Loucy (cell line): ENCODE data around the gene IMPG2.

ENCODE experiments used
- H2AFZ ChIP-seq: fragments of 200-600 bp; sonication (generic); 2 replicates; pipeline ENCODE4 v1.6.0; 2016; ENCODE audit warnings: antibody characterized with exemption, mild to moderate bottlenecking, low read length, moderate library complexity
- H3F3A ChIP-seq: fragments of 200-600 bp; 2 replicates; pipeline ENCODE4 v1.6.0; 2016; ENCODE audit warnings: antibody characterized with exemption, low read depth, mild to moderate bottlenecking
- H3K27me3 ChIP-seq: fragments of 200-600 bp; sonication (generic); 2 replicates; pipeline ENCODE4 v1.6.1; 2014; ENCODE audit warnings: low read length, mild to moderate bottlenecking; ENCODE audit not compliant: insufficient read depth, poor library complexity, severe bottlenecking
- H3K36me3 ChIP-seq: fragments of 200-600 bp; sonication (generic); 2 replicates; pipeline ENCODE4 v1.6.1; 2016; ENCODE audit warnings: low read length; ENCODE audit not compliant: insufficient read depth
- H3K4me1 ChIP-seq: fragments of 200-600 bp; sonication (generic); 2 replicates; pipeline ENCODE4 v1.5.1; 2014; ENCODE audit warnings: low read length, mild to moderate bottlenecking; ENCODE audit not compliant: insufficient read depth, poor library complexity, severe bottlenecking
- H3K4me2 ChIP-seq: fragments of 200-600 bp; sonication (generic); 2 replicates; pipeline ENCODE4 v1.6.0; 2014; ENCODE audit warnings: antibody characterized with exemption, low read length, low read depth, mild to moderate bottlenecking; ENCODE audit not compliant: poor library complexity, severe bottlenecking
- H3K4me3 ChIP-seq: fragments of 200-600 bp; sonication (generic); 2 replicates; pipeline ENCODE4 v1.5.1; 2014; ENCODE audit warnings: low read length, mild to moderate bottlenecking, mixed read lengths; ENCODE audit not compliant: poor library complexity, severe bottlenecking
- H3K79me2 ChIP-seq: fragments of 200-600 bp; sonication (generic); 2 replicates; pipeline ENCODE4 v1.6.1; 2014; ENCODE audit warnings: low read length; ENCODE audit not compliant: insufficient read depth
- H3K9ac ChIP-seq: fragments of 200-600 bp; sonication (generic); 2 replicates; pipeline ENCODE4 v1.6.0; 2014; ENCODE audit warnings: mild to moderate bottlenecking, low read depth, low read length, moderate library complexity; ENCODE audit not compliant: poor library complexity, severe bottlenecking
- H3K9me2 ChIP-seq: fragments of 200-600 bp; sonication (generic); replicated peaks from 2 replicates; pipeline ENCODE4 v1.6.1; 2016; ENCODE audit warnings: low read depth, low read length, mixed read lengths
- H3K9me3 ChIP-seq: fragments of 200-600 bp; sonication (generic); 2 replicates; pipeline ENCODE4 v1.6.1; 2014; ENCODE audit warnings: mild to moderate bottlenecking, antibody characterized with exemption, low read length, low read depth; ENCODE audit not compliant: insufficient read depth
- H4K20me1 ChIP-seq: fragments of 200-600 bp; sonication (generic); 2 replicates; pipeline ENCODE4 v1.6.0; 2014; ENCODE audit warnings: antibody characterized with exemption, low read length, mild to moderate bottlenecking; ENCODE audit not compliant: insufficient read depth, poor library complexity, severe bottlenecking
- EZH2phosphoT487 ChIP-seq: fragments of 200-600 bp; IDR thresholded peaks from 2 replicates; pipeline ENCODE4 v1.6.1; 2018; ENCODE audit warnings: antibody characterized with exemption, mild to moderate bottlenecking, moderate library complexity, borderline replicate concordance
- TF ChIP-seq, protein P1 (sequence below): fragments of 200-600 bp; sonication (generic); conservative IDR thresholded peaks from 2 replicates; pipeline ENCODE4 v1.5.1; 2014; ENCODE audit warnings: mild to moderate bottlenecking, antibody characterized with exemption, low read length

IMPG2 gene

DNA sequence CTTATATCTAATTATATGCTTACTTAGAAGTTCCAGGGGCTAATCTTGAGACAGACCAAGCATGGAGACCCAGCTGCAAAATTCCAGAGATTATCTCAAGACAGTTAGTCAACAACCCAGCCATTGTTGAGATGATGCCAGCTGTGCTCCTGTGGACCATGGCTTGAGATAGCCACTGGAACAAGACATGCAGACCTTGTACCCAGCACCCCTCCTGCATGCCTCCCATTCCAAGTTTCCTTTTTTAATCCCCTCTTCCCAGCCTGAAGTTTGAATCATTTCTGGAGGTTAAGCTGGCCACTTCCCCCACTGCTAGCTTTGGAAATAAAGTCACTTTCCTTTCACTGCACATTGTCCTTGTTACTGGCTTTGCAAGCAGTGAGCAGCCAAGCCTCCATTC, 53.8 kb downstream of the IMPG2 start:
- H3F3A ChIP-seq: no peaks in the 10 kb centered on the region
- no peak for TF ChIP-seq EZH2phosphoT487
- TF ChIP-seq, protein P1, sequence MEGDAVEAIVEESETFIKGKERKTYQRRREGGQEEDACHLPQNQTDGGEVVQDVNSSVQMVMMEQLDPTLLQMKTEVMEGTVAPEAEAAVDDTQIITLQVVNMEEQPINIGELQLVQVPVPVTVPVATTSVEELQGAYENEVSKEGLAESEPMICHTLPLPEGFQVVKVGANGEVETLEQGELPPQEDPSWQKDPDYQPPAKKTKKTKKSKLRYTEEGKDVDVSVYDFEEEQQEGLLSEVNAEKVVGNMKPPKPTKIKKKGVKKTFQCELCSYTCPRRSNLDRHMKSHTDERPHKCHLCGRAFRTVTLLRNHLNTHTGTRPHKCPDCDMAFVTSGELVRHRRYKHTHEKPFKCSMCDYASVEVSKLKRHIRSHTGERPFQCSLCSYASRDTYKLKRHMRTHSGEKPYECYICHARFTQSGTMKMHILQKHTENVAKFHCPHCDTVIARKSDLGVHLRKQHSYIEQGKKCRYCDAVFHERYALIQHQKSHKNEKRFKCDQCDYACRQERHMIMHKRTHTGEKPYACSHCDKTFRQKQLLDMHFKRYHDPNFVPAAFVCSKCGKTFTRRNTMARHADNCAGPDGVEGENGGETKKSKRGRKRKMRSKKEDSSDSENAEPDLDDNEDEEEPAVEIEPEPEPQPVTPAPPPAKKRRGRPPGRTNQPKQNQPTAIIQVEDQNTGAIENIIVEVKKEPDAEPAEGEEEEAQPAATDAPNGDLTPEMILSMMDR: no peak
- H3K4me1 ChIP-seq: no peaks in the 10 kb centered on the region
- H3K4me3 ChIP-seq: no peak overlapping the region
- H3K36me3 ChIP-seq: no peaks in the 10 kb centered on the region
- no peaks in the 10 kb centered on the region for H3K79me2 ChIP-seq
- no peak overlapping the region for H3K9ac ChIP-seq
- H3K9me3 ChIP-seq: no peaks in the 10 kb centered on the region
- no peaks in the 10 kb centered on the region for H3K27me3 ChIP-seq
- no peaks in the 10 kb centered on the region for H4K20me1 ChIP-seq
- no peaks in the 10 kb centered on the region for H3K9me2 ChIP-seq
- H3K4me2 ChIP-seq: no peak overlapping the region
- no peak overlapping the region for H2AFZ ChIP-seq

GRCh38 chr3:101266071-101266470, 54.3 kb downstream of the IMPG2 start:
- Histone ChIP-seq H3K36me3 (no peaks in the 10 kb centered on the region), H2AFZ (no peak overlapping the region), H3K9me3 (no peaks in the 10 kb centered on the region), H3K9me2 (no peaks in the 10 kb centered on the region), H3F3A (no peaks in the 10 kb centered on the region), H3K79me2 (no peaks in the 10 kb centered on the region), H3K27me3 (no peaks in the 10 kb centered on the region), H4K20me1 (no peaks in the 10 kb centered on the region), H3K4me3 (no peak overlapping the region), H3K9ac (no peak overlapping the region), H3K4me2 (no peak overlapping the region), H3K4me1 (no peaks in the 10 kb centered on the region)
- TF ChIP-seq, protein P1: no peak
- TF ChIP-seq EZH2phosphoT487: no peak

- Histone ChIP-seq H3K4me3 (no peak overlapping the region), H3K4me1 (peaks cover 4% of the 10 kb centered on the region), H3K9me3 (no peaks in the 10 kb centered on the region), H2AFZ (no peak overlapping the region), H3K36me3 (no peaks in the 10 kb centered on the region), H3K9ac (no peak overlapping the region), H3F3A (no peaks in the 10 kb centered on the region), H3K9me2 (no peaks in the 10 kb centered on the region), H4K20me1 (no peaks in the 10 kb centered on the region), H3K4me2 (no peak overlapping the region), H3K27me3 (no peaks in the 10 kb centered on the region), H3K79me2 (no peaks in the 10 kb centered on the region)
- TF ChIP-seq EZH2phosphoT487: no peak
- TF ChIP-seq, protein P1: no peak
Observed at GRCh38 chr3:101262393-101263240, 57.8 kb downstream of the IMPG2 start.
